Fibroblast of lung (primary cell): Measurements from ENCODE around the gene PCDHA5. TPM values are rescaled to one million over a fixed set of nuclear protein-coding genes. Genes with fewer than 3 reads are reported as not detected.
"Not testable (repeated sequence)": the region's sequence is repeated elsewhere in the genome, so short reads cannot be mapped to it uniquely, and the experiment has no call there.

Source experiments
- DNase-seq, 2 donors: peaks; one replicate each; pipeline versions ENCODE4 v3.0.0 to v3.0.0-alpha.2; 2010; ENCODE audit warnings: low read depth in 2 of 2
- H2AFZ ChIP-seq: 2 replicates; pipeline ENCODE4 v1.5.1; 2012; ENCODE audit warnings: low read length, control low read depth, inconsistent platforms
- H3K27ac ChIP-seq: 2 replicates; pipeline ENCODE4 v1.5.1; 2011; ENCODE audit warnings: low read length, control low read depth; ENCODE audit not compliant: insufficient read depth
- H3K27me3 ChIP-seq: 2 replicates; pipeline ENCODE4 v1.5.1; 2011; ENCODE audit warnings: mild to moderate bottlenecking, low read length; ENCODE audit not compliant: control insufficient read depth, insufficient read depth
- H3K36me3 ChIP-seq: 2 replicates; pipeline ENCODE4 v1.5.1; 2011; ENCODE audit warnings: low read length; ENCODE audit not compliant: control insufficient read depth, insufficient read depth
- H3K4me1 ChIP-seq: 2 replicates; pipeline ENCODE4 v1.5.1; 2011; ENCODE audit warnings: low read length; ENCODE audit not compliant: control insufficient read depth, insufficient read depth; ENCODE audit errors: extremely low read depth
- H3K4me2 ChIP-seq: 2 replicates; pipeline ENCODE4 v1.5.1; 2011; ENCODE audit warnings: low read length, control low read depth; ENCODE audit not compliant: insufficient read depth; ENCODE audit errors: extremely low read depth
- H3K4me3 ChIP-seq, 4 experiments: fragments of 200-600 bp in 1 of 4; sonication (generic) in 1 of 4; replicated peaks in 1 of 4; 2 replicates each; pipeline ENCODE4 v1.5.1; 2011 to 2016; ENCODE audit warnings: low read length in 4 of 4, low read depth in 3 of 4, mild to moderate bottlenecking in 3 of 4, control low read depth in 2 of 4, inconsistent platforms in 1 of 4, mixed read lengths in 1 of 4; ENCODE audit not compliant: insufficient read depth in 1 of 4; ENCODE audit errors: control extremely low read depth in 1 of 4
- H3K79me2 ChIP-seq: 2 replicates; pipeline ENCODE4 v1.5.1; 2012; ENCODE audit warnings: mild to moderate bottlenecking, low read length, inconsistent platforms; ENCODE audit not compliant: control insufficient read depth, insufficient read depth
- H3K9ac ChIP-seq: 2 replicates; pipeline ENCODE4 v1.5.1; 2011; ENCODE audit warnings: mild to moderate bottlenecking, low read length, control low read depth; ENCODE audit not compliant: insufficient read depth
- H3K9me3 ChIP-seq: 2 replicates; pipeline ENCODE4 v1.5.1; 2012; ENCODE audit warnings: low read depth, low read length; ENCODE audit not compliant: control insufficient read depth, insufficient read depth
- H4K20me1 ChIP-seq: 2 replicates; pipeline ENCODE4 v1.5.1; 2011; ENCODE audit warnings: low read length; ENCODE audit not compliant: control insufficient read depth, insufficient read depth; ENCODE audit errors: extremely low read depth
- CTCF ChIP-seq, 2 donors: IDR thresholded peaks in 1 of 2; conservative IDR thresholded peaks in 1 of 2; 1 replicate in 1 of 2; 2 replicates in 1 of 2; pipeline ENCODE4 v1.5.1; 2011 to 2012; ENCODE audit warnings: low read length in 2 of 2, control low read depth in 1 of 2, inconsistent platforms in 1 of 2, low read depth in 1 of 2, mild to moderate bottlenecking in 1 of 2
- EZH2 ChIP-seq: IDR thresholded peaks from 2 replicates; pipeline ENCODE4 v1.5.1; 2012; ENCODE audit warnings: low read length, control low read depth, mild to moderate bottlenecking; ENCODE audit errors: missing control alignments
- polyA plus RNA-seq, 2 donors: library from polyadenylated mRNA; depleted of rRNA in 1 of 2; stranded (reverse) in 1 of 2; unstranded in 1 of 2; fragments of >200 nt; gene quantifications; 2 replicates each; pipeline ENCODE4 v1.2.1, GENCODE V29; 2011 to 2012; ENCODE audit warnings: missing spikeins in 1 of 2
- total RNA-seq: library from RNA; depleted of rRNA; stranded (reverse); fragments of >200 nt; gene quantifications from 2 replicates; pipeline ENCODE4 v1.2.1, GENCODE V29; 2014

The PCDHA5 gene
- total and polyA plus RNA-seq, 2 donors (not counting 1 experiment from before 2014, with no cell fraction given): 0.24 to 0.33 TPM

GRCh38 chr5:140787849-140788504 lies 33.4 kb upstream of the PCDHA5 start:
- not testable (repeated sequence) for H3K27me3 ChIP-seq, H3K4me3 ChIP-seq, DNase-seq, H4K20me1 ChIP-seq, H3K9ac ChIP-seq, H3K27ac ChIP-seq, H2AFZ ChIP-seq, H3K79me2 ChIP-seq, H3K36me3 ChIP-seq, H3K4me2 ChIP-seq, H3K9me3 ChIP-seq, H3K4me1 ChIP-seq

- Histone ChIP-seq H3K9ac (no peak overlapping the region), H3K9me3 (no peaks in the 10 kb centered on the region), H3K27ac (no peak overlapping the region), H4K20me1 (no peaks in the 10 kb centered on the region), H3K4me2 (no peak overlapping the region), H3K27me3 (no peaks in the 10 kb centered on the region), H3K36me3 (no peaks in the 10 kb centered on the region), H2AFZ (no peak overlapping the region), H3K79me2 (no peaks in the 10 kb centered on the region), H3K4me1 (no peaks in the 10 kb centered on the region), H3K4me3 (no peak overlapping the region)
- DNase-seq: no peak
- no peak for TF ChIP-seq EZH2
- TF ChIP-seq CTCF (conservative IDR thresholded peaks at IDR 0.05 in 1 of 2, IDR thresholded peaks at IDR 0.05 in 1 of 2; ENCODE audit: low read depth in 1 of 2, low read length in 2 of 2): no peak
Observed at GRCh38 chr5:140791089-140791488, 30.3 kb upstream of the PCDHA5 start.

GRCh38 chr5:140794595-140795258 lies 26.7 kb upstream of the PCDHA5 start, which contains the start of gene PCDHA2:
PCDHA2 (plus strand) TSS chr5:140794852.
- H4K20me1 ChIP-seq: no peaks in the 10 kb centered on the region
- no peaks in the 10 kb centered on the region for H3K4me1 ChIP-seq
- peak in 1 of 2 donors; percentile 6 for TF ChIP-seq CTCF (conservative IDR thresholded peaks at IDR 0.05 in 1 of 2, IDR thresholded peaks at IDR 0.05 in 1 of 2; ENCODE audit: low read depth in 1 of 2, low read length in 2 of 2)
- no peak for TF ChIP-seq EZH2
- no peak within 1 kb of the TSS for H2AFZ ChIP-seq
- no peaks in the 10 kb centered on the region for H3K27me3 ChIP-seq
- H3K27ac ChIP-seq: no peak within 1 kb of the TSS
- H3K9ac ChIP-seq: no peak within 1 kb of the TSS
- peak within 1 kb of the TSS in 2 of 4 experiments; percentile 7 to 23 for H3K4me3 ChIP-seq
- DNase-seq: peak in 1 of 2 donors; percentile 5
- H3K36me3 ChIP-seq: no peaks in the 10 kb centered on the region
- H3K4me2 ChIP-seq: no peak within 1 kb of the TSS
- H3K9me3 ChIP-seq: no peaks in the 10 kb centered on the region
- H3K79me2 ChIP-seq: no peaks in the 10 kb centered on the region
